ENCODE results near the gene NF1.

GRCh38 chr17:31254654-31255053 lies 159.9 kb downstream of the NF1 start:
- no peak for TF ChIP-seq TCF7L2 (IDR thresholded peaks at IDR 0.05; ENCODE audit: borderline replicate concordance, low read depth, low read length)
- no peak for TF ChIP-seq ZNF404 (tag by site-specific recombination; IDR thresholded peaks at IDR 0.05)
- TF ChIP-seq, protein P1, sequence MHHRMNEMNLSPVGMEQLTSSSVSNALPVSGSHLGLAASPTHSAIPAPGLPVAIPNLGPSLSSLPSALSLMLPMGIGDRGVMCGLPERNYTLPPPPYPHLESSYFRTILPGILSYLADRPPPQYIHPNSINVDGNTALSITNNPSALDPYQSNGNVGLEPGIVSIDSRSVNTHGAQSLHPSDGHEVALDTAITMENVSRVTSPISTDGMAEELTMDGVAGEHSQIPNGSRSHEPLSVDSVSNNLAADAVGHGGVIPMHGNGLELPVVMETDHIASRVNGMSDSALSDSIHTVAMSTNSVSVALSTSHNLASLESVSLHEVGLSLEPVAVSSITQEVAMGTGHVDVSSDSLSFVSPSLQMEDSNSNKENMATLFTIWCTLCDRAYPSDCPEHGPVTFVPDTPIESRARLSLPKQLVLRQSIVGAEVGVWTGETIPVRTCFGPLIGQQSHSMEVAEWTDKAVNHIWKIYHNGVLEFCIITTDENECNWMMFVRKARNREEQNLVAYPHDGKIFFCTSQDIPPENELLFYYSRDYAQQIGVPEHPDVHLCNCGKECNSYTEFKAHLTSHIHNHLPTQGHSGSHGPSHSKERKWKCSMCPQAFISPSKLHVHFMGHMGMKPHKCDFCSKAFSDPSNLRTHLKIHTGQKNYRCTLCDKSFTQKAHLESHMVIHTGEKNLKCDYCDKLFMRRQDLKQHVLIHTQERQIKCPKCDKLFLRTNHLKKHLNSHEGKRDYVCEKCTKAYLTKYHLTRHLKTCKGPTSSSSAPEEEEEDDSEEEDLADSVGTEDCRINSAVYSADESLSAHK (tag by site-specific recombination; IDR thresholded peaks at IDR 0.05): no peak
- TF ChIP-seq ZNF571 (tag by site-specific recombination; IDR thresholded peaks at IDR 0.05): no peak

Data from HEK293 (cell line).